ENCODE data around the gene SMAP1.

DNA sequence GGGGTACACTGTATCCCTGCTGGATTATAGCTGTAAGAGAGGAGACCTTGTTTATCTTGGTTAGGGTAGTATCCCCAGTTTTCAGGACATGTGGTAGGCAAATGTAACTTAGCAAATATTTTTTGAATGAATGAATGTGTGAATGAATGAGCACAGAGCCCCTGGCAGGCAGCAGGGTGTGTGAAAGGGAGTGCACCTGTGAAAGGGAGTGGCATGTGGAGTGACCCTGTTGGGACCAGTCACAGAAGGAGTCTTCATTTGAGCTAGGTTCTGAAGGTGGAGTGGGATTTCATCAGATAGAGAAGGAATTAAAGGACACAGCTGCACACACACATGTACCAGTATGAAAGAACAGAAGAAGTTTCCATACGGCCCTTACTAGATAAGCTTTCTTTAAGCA lies 4.9 kb downstream of the SMAP1 start:
- TF ChIP-seq, protein P1, sequence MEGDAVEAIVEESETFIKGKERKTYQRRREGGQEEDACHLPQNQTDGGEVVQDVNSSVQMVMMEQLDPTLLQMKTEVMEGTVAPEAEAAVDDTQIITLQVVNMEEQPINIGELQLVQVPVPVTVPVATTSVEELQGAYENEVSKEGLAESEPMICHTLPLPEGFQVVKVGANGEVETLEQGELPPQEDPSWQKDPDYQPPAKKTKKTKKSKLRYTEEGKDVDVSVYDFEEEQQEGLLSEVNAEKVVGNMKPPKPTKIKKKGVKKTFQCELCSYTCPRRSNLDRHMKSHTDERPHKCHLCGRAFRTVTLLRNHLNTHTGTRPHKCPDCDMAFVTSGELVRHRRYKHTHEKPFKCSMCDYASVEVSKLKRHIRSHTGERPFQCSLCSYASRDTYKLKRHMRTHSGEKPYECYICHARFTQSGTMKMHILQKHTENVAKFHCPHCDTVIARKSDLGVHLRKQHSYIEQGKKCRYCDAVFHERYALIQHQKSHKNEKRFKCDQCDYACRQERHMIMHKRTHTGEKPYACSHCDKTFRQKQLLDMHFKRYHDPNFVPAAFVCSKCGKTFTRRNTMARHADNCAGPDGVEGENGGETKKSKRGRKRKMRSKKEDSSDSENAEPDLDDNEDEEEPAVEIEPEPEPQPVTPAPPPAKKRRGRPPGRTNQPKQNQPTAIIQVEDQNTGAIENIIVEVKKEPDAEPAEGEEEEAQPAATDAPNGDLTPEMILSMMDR (IDR thresholded peaks at IDR 0.05): no peak
- no peak for TF ChIP-seq ZFX (IDR thresholded peaks at IDR 0.05; ENCODE audit: borderline replicate concordance)
